Measurements from ENCODE around the gene DDX31.

The DDX31 gene

GRCh38 chr9:132637351-132637750 is 32.4 kb downstream of the DDX31 start:
- Histone ChIP-seq H3K9ac (no peak overlapping the region), H3K79me2 (no peaks in the 10 kb centered on the region), H3K27me3 (ENCODE audit: control insufficient read depth, insufficient read depth, low read length) (no peaks in the 10 kb centered on the region), H3K9me3 (ENCODE audit: control insufficient read depth, low read length) (no peaks in the 10 kb centered on the region), H3K4me1 (no peaks in the 10 kb centered on the region), H3K27ac (no peak overlapping the region), H3K4me2 (ENCODE audit: low read length) (no peak overlapping the region), H3K36me3 (ENCODE audit: control insufficient read depth, insufficient read depth, low read length) (no peaks in the 10 kb centered on the region), H3K4me3 (ENCODE audit: low read depth, low read length) (no peak overlapping the region), H2AFZ (no peak overlapping the region)
- no peak for TF ChIP-seq CTCF (IDR thresholded peaks at IDR 0.05)

GRCh38 chr9:132634327-132634726 is 35.5 kb downstream of the DDX31 start:
- Histone ChIP-seq H3K27me3 (ENCODE audit: control insufficient read depth, insufficient read depth, low read length) (no peaks in the 10 kb centered on the region), H3K27ac (no peak overlapping the region), H3K4me2 (ENCODE audit: low read length) (no peak overlapping the region), H3K9ac (no peak overlapping the region), H2AFZ (no peak overlapping the region), H3K79me2 (no peaks in the 10 kb centered on the region), H3K4me3 (ENCODE audit: low read depth, low read length) (no peak overlapping the region), H3K4me1 (no peaks in the 10 kb centered on the region), H3K9me3 (ENCODE audit: control insufficient read depth, low read length) (no peaks in the 10 kb centered on the region), H3K36me3 (ENCODE audit: control insufficient read depth, insufficient read depth, low read length) (no peaks in the 10 kb centered on the region)
- no peak for TF ChIP-seq CTCF (IDR thresholded peaks at IDR 0.05)

GRCh38 chr9:132632413-132633129 is 37.2 kb downstream of the DDX31 start:
- H3K9ac ChIP-seq, result no peak overlapping the region
- H3K4me1 ChIP-seq, result no peaks in the 10 kb centered on the region
- H2AFZ ChIP-seq, result no peak overlapping the region
- H3K4me3 ChIP-seq (ENCODE audit: low read depth, low read length), result no peak overlapping the region
- TF ChIP-seq CTCF (IDR thresholded peaks at IDR 0.05), result no peak
- no peak overlapping the region for H3K27ac ChIP-seq
- no peaks in the 10 kb centered on the region for H3K9me3 ChIP-seq (ENCODE audit: control insufficient read depth, low read length)
- no peak overlapping the region for H3K4me2 ChIP-seq (ENCODE audit: low read length)
- no peaks in the 10 kb centered on the region for H3K79me2 ChIP-seq
- H3K36me3 ChIP-seq (ENCODE audit: control insufficient read depth, insufficient read depth, low read length), result no peaks in the 10 kb centered on the region
- H3K27me3 ChIP-seq (ENCODE audit: control insufficient read depth, insufficient read depth, low read length), result no peaks in the 10 kb centered on the region

- no peaks in the 10 kb centered on the region for H3K36me3 ChIP-seq (ENCODE audit: control insufficient read depth, insufficient read depth, low read length)
Measured at GRCh38 chr9:132631685-132632084, 38.1 kb downstream of the DDX31 start.

More at GRCh38 chr9:132631685-132632084, 38.1 kb downstream of the DDX31 start:
- no peak overlapping the region for H3K27ac ChIP-seq
- no peak for TF ChIP-seq CTCF (IDR thresholded peaks at IDR 0.05)
- no peaks in the 10 kb centered on the region for H3K79me2 ChIP-seq
- no peak overlapping the region for H2AFZ ChIP-seq
- no peaks in the 10 kb centered on the region for H3K9me3 ChIP-seq (ENCODE audit: control insufficient read depth, low read length)
- no peaks in the 10 kb centered on the region for H3K27me3 ChIP-seq (ENCODE audit: control insufficient read depth, insufficient read depth, low read length)
- no peak overlapping the region for H3K4me2 ChIP-seq (ENCODE audit: low read length)
- H3K4me1 ChIP-seq, result no peaks in the 10 kb centered on the region
- no peak overlapping the region for H3K4me3 ChIP-seq (ENCODE audit: low read depth, low read length)
- no peak overlapping the region for H3K9ac ChIP-seq
